BJ (cell line): ENCODE results near the gene PVR. TPM values are rescaled to one million over a fixed set of nuclear protein-coding genes. Genes with fewer than 3 reads are reported as not detected.

Experiments used
- CTCF ChIA-PET: fragments of 350-600 bp; formaldehyde crosslinking; extraction: SDS; loops from one replicate; lab custom pipeline; 2021; ENCODE audit warnings: antibody characterized with exemption, inconsistent platforms; lab: Yijun Ruan, JAX
- POLR2A ChIA-PET: fragments of 300-600 bp; sonication (Branson Sonifier 250); formaldehyde crosslinking; extraction: SDS; loops from one replicate; lab custom pipeline; 2021; ENCODE audit warnings: antibody characterized with exemption; lab: Charles Lee
- DNase-seq: peaks from one replicate; pipeline ENCODE4 v3.0.0-alpha.2; 2011; ENCODE audit warnings: low read depth
- H3K27me3 ChIP-seq: 2 replicates; pipeline ENCODE4 v1.6.0; 2011; ENCODE audit warnings: low read length; ENCODE audit not compliant: control insufficient read depth, insufficient read depth
- H3K36me3 ChIP-seq: 2 replicates; pipeline ENCODE4 v1.5.1; 2011; ENCODE audit warnings: low read length; ENCODE audit not compliant: control insufficient read depth, insufficient read depth
- H3K4me3 ChIP-seq: 2 replicates; pipeline ENCODE4 v1.5.1; 2011; ENCODE audit warnings: low read depth, mild to moderate bottlenecking, control low read depth, low read length
- polyA plus RNA-seq: library from polyadenylated mRNA; depleted of rRNA; stranded (reverse); fragments of >200 nt; gene quantifications from 2 replicates; pipeline ENCODE4 v1.2.3, GENCODE V29; 2011
- TF ChIP-seq, protein P1 (sequence below): IDR thresholded peaks from 2 replicates; pipeline ENCODE4 v1.5.1; 2011; ENCODE audit warnings: low read depth, mild to moderate bottlenecking, control low read depth, inconsistent platforms, low read length, moderate library complexity; ENCODE audit not compliant: insufficient read depth

PVR gene
- polyA plus RNA-seq, 1 experiment = 129 TPM

- TF ChIP-seq, protein P1, sequence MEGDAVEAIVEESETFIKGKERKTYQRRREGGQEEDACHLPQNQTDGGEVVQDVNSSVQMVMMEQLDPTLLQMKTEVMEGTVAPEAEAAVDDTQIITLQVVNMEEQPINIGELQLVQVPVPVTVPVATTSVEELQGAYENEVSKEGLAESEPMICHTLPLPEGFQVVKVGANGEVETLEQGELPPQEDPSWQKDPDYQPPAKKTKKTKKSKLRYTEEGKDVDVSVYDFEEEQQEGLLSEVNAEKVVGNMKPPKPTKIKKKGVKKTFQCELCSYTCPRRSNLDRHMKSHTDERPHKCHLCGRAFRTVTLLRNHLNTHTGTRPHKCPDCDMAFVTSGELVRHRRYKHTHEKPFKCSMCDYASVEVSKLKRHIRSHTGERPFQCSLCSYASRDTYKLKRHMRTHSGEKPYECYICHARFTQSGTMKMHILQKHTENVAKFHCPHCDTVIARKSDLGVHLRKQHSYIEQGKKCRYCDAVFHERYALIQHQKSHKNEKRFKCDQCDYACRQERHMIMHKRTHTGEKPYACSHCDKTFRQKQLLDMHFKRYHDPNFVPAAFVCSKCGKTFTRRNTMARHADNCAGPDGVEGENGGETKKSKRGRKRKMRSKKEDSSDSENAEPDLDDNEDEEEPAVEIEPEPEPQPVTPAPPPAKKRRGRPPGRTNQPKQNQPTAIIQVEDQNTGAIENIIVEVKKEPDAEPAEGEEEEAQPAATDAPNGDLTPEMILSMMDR = no peak
- Histone ChIP-seq H3K4me3 (no peak overlapping the region), H3K36me3 (no peaks in the 10 kb centered on the region), H3K27me3 (no peaks in the 10 kb centered on the region)
- no peak for DNase-seq
- CTCF ChIA-PET = interaction anchor here (1.4 kb wide), 1 partner anchor 59 kb away, joined by 4 read pairs; no protein-coding TSS in a partner anchor
- POLR2A ChIA-PET = no interaction called here
Observed at GRCh38 chr19:44598880-44599279, 44.8 kb upstream of the PVR start.

DNA sequence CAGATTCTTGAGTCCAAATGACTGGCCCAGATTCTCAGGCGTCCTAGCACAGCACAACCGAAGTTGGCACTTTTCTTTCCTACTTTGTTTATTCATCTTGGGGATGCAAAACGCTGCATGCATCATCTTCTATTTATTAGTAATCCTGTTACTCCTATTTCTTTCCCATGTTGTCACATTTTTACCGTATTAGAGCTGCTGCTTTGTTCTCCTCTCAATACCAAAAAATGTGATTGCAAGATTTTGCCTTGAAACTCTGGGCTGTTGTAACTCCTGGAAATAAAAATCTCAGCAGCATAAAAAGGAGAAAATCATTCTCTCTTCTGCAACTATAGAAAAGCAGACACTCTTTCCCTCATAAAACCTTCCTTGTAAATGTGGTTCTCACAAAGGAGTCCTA, 43.2 kb upstream of the PVR start:
- POLR2A ChIA-PET = no interaction called here
- Histone ChIP-seq H3K36me3 (no peaks in the 10 kb centered on the region), H3K27me3 (no peaks in the 10 kb centered on the region), H3K4me3 (no peak overlapping the region)
- no peak for DNase-seq
- CTCF ChIA-PET = interaction anchor here (1.6 to 3.2 kb wide), 3 partner anchors 9 to 29 kb away, joined by 4 to 15 read pairs (median 8); no protein-coding TSS in a partner anchor
- TF ChIP-seq, protein P1 = no peak

- POLR2A ChIA-PET = no interaction called here
- CTCF ChIA-PET = interaction anchor here (0.5 to 3.2 kb wide), 6 partner anchors 14 to 121 kb away, joined by 3 to 15 read pairs (median 4); no protein-coding TSS in a partner anchor
- DNase-seq = no peak
Observed at GRCh38 chr19:44602081-44602480, 41.6 kb upstream of the PVR start.

DNA sequence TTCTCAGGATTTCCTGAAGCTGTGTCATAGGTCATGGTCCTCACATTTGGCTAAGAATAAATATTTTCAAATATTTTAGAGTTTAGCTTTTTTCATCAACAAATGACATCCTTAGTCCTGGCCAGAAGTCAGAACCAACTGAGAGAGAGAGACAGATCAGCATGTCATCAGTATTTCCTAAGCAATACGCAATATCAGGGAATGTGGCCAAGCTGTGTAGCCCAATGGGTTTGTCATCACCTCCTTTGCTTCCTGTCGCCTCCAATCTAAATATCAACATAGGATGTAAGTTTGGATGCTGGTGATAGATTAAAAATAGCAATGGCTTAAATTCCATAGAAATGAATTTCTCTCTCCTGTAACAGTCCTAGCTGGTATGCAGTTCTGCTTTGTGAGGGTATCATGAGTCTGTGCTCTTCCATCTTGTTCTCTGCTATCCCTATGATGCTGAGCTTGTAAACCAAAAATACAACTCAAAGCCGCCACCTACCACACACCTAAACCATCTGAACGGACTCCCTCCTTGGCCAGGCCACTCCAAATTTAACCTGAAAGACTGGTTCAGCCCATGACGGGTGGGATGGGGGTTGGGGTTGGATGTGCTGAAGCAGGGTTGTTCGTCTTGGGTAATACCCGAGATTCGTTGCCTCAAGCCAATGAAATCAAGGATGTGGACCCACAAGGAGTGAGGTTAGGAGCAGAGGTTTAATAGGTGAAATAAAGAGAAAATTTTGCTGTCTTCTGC, 40.3 kb upstream of the PVR start:
- ChIA-PET CTCF (interaction anchor here (0.6 to 3.2 kb wide), 7 partner anchors 14 to 1878 kb away, joined by 3 to 15 read pairs (median 6); no protein-coding TSS in a partner anchor), POLR2A (interaction anchor here (0.6 kb wide), 1 partner anchor 24 kb away, joined by 5 read pairs; no protein-coding TSS in a partner anchor)
- H3K4me3 ChIP-seq = no peak overlapping the region
- H3K27me3 ChIP-seq = no peaks in the 10 kb centered on the region
- TF ChIP-seq, protein P1 = no peak
- peak; percentile 84 for DNase-seq
- no peaks in the 10 kb centered on the region for H3K36me3 ChIP-seq

More at GRCh38 chr19:44602081-44602480, 41.6 kb upstream of the PVR start:
- TF ChIP-seq, protein P1 = no peak
- H3K4me3 ChIP-seq = no peak overlapping the region
- H3K27me3 ChIP-seq = no peaks in the 10 kb centered on the region
- no peaks in the 10 kb centered on the region for H3K36me3 ChIP-seq

GRCh38 chr19:44604241-44604640, 39.5 kb upstream of the PVR start:
- no peaks in the 10 kb centered on the region for H3K27me3 ChIP-seq
- no peak overlapping the region for H3K4me3 ChIP-seq
- no peaks in the 10 kb centered on the region for H3K36me3 ChIP-seq
- ChIA-PET CTCF (interaction anchor here (0.6 to 2.3 kb wide), 5 partner anchors 21 to 1877 kb away, joined by 3 to 9 read pairs (median 4); no protein-coding TSS in a partner anchor), POLR2A (no interaction called here)
- TF ChIP-seq, protein P1 = no peak
- no peak for DNase-seq
